Activated CD4-positive, alpha-beta T cell treated with anti-CD3 and anti-CD28 coated beads for 36 hours (primary cell): ENCODE measurements around the gene ZNF366. TPM values are rescaled to one million over a fixed set of nuclear protein-coding genes. Genes with fewer than 3 reads are reported as not detected.

Experiments
- ATAC-seq: fragments of 200-7000 bp; cut with Tn5 transposase; one replicate; pipeline ENCODE4 v1.10.0; 2021; ENCODE audit warnings: mild to moderate bottlenecking, moderate library complexity
- CTCF ChIA-PET: fragments of 350-600 bp; sonication (Branson Sonifier 250); formaldehyde crosslinking; loops from one replicate; lab custom pipeline; 2021; ENCODE audit warnings: antibody characterized with exemption; lab: Charles Lee
- POLR2A ChIA-PET: fragments of 350-600 bp; sonication (Branson Sonifier 250); formaldehyde crosslinking; loops from one replicate; lab custom pipeline; 2021; ENCODE audit warnings: antibody characterized with exemption, inconsistent platforms; lab: Charles Lee
- DNase-seq: peaks from one replicate; pipeline ENCODE4 v3.0.0-alpha.2; 2020
- H3K27ac Mint-ChIP-seq: one replicate; pipeline ENCODE4 v1.8.0; 2021; ENCODE audit warnings: mixed read lengths
- H3K27me3 Mint-ChIP-seq: one replicate; pipeline ENCODE4 v1.8.0; 2021; ENCODE audit warnings: mixed read lengths
- H3K36me3 Mint-ChIP-seq: one replicate; pipeline ENCODE4 v1.8.0; 2021; ENCODE audit warnings: low read depth, mixed read lengths
- H3K4me1 Mint-ChIP-seq: one replicate; pipeline ENCODE4 v1.8.0; 2021; ENCODE audit warnings: mixed read lengths
- H3K4me3 Mint-ChIP-seq: one replicate; pipeline ENCODE4 v1.8.0; 2021; ENCODE audit warnings: mild to moderate bottlenecking, moderate library complexity, mixed read lengths
- H3K9me3 Mint-ChIP-seq: one replicate; pipeline ENCODE4 v1.8.0; 2021; ENCODE audit warnings: low read depth, mixed read lengths
- intact Hi-C, 2 experiments: fragments of 100-400 bp; cut with DNase I in 1 of 2; cut with micrococcal nuclease in 1 of 2; formaldehyde crosslinking; loops; one replicate each; pipeline versions ENCODE4 v1.14.2 to v1.15.1; 2022 to 2024; cut with DNase I, micrococcal nuclease
- total RNA-seq, 2 experiments: library from RNA; stranded (reverse); gene quantifications; one replicate each; pipeline ENCODE4 v1.2.3, GENCODE V29; 2021

ZNF366 gene
- total RNA-seq, 2 experiments from 2014 or later = not detected

DNA sequence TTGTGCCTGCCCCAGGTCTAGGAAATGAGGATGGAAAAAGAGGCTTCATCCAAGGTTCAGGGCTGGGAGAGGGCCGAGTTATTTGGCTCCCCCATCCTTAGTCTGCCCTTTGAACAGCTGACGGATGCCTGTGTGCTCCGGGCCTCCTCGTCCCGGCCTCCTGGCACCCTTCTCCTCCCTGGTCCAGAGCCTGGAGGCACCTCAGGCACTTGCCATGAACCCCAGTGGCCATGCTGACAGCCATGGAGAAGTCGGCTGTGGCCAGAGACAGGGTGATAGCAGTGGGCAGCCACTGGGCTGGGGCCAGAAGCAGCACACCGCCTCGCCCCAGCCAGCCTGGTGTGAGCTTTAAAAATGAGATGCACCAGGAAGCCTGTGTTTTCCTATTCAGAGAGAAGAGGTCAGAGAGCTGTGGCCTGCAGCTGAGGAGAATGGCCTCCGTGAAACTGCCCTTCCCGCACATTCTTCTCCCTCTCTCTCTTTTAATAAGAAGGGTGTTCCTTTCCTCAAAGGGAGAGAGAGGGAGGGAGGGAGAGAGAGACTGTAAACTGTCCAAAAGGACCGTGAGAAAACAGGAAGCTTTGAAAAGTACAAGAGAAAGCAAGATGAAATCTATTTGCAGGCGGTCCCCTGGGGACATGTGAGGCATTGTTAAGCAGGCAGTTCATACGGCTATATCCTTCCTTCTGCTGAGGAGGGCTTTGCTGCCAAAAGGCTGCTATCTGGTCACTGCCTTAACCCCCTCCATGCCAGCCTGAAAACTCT is 55.3 kb downstream of the ZNF366 start:
- ATAC-seq (no peak), DNase-seq (no peak)
- ChIA-PET POLR2A (interaction anchor here (0.5 kb wide), 1 partner anchor 81 kb away, joined by 3 read pairs; no protein-coding TSS in a partner anchor), CTCF (no interaction called here)
- no peaks in the 10 kb centered on the region for H3K36me3 Mint-ChIP-seq
- intact Hi-C loops = no loop called here
- no peaks in the 10 kb centered on the region for H3K9me3 Mint-ChIP-seq
- no peaks in the 10 kb centered on the region for H3K4me1 Mint-ChIP-seq
- no peaks in the 10 kb centered on the region for H3K27me3 Mint-ChIP-seq
- no peak overlapping the region for H3K4me3 Mint-ChIP-seq
- H3K27ac Mint-ChIP-seq = no peak overlapping the region

DNA sequence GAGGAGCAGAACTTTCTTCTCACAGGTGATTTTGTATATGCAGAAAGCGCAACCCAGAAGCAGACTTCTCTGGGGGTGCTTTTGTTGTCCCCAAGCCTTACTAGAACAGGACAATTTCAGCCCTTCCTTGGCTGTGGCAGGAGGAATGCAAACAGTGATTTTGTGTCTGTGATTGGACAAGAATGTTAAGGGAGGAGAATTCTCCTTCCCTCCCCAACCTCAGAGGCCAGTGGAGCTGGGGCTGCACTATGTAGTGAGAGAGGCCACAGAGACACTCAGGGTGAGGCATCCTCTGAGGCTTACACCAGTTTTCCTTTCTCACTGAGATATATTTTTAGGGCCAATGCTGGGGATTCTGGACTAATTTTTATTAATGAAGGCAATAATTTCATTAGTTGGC is 58.8 kb downstream of the ZNF366 start:
- DNase-seq = no peak
- no peak overlapping the region for H3K27ac Mint-ChIP-seq
- intact Hi-C loops = no loop called here
- no peaks in the 10 kb centered on the region for H3K36me3 Mint-ChIP-seq
- no peaks in the 10 kb centered on the region for H3K9me3 Mint-ChIP-seq
- no peak for ATAC-seq
- CTCF ChIA-PET = interaction anchor here (0.5 to 1.2 kb wide), 2 partner anchors 46 to 1083 kb away, joined by 3 to 4 read pairs; no protein-coding TSS in a partner anchor
- H3K27me3 Mint-ChIP-seq = no peaks in the 10 kb centered on the region
- POLR2A ChIA-PET = no interaction called here
- H3K4me3 Mint-ChIP-seq = no peak overlapping the region
- no peaks in the 10 kb centered on the region for H3K4me1 Mint-ChIP-seq

DNA sequence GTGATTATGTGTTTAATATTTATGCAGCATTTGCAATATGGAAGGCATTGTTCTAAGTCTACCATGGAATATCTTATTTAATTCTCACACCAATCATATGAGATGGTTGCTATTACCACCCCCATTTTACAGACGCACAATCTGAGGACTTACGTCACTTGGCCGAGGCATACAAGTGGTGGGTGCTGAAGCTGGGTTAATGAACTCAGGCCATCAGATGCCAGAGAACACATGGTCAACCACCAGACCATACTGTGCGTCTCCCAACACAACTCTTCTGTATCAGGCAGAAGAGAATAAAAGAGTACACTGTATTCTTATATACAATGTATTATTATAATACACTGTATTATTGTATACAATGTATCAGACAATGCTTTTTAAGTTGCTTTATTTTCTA is 59.5 kb downstream of the ZNF366 start:
- intact Hi-C loops = no loop called here
- ChIA-PET POLR2A (no interaction called here), CTCF (interaction anchor here (0.5 to 1.2 kb wide), 2 partner anchors 46 to 1084 kb away, joined by 3 to 4 read pairs; no protein-coding TSS in a partner anchor)
- Mint-ChIP-seq H3K9me3 (no peaks in the 10 kb centered on the region), H3K36me3 (no peaks in the 10 kb centered on the region), H3K27me3 (no peaks in the 10 kb centered on the region), H3K4me1 (no peaks in the 10 kb centered on the region), H3K4me3 (no peak overlapping the region), H3K27ac (no peak overlapping the region)
- DNase-seq (no peak), ATAC-seq (no peak)

DNA sequence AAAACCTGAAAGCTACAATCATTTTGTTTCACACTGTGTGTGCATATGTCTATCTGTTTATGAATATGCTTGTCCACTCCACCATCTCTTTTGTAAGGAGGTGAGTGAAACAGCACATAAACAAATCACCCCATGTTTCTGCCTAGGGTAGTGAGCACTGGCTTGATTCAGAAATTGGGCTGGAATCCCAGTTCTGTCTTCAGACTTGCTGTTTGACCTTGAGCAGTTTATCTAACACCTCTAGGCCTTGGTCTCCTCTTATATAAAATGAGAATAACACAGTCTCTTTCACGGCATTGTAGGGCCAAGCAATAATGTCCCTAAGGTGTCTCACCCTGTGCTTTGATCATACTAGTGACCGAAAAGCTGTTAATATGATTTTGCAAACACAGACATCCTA is 61.2 kb downstream of the ZNF366 start:
- ATAC-seq = no peak
- DNase-seq = no peak
- Mint-ChIP-seq H3K4me3 (no peak overlapping the region), H3K9me3 (no peaks in the 10 kb centered on the region), H3K36me3 (no peaks in the 10 kb centered on the region), H3K27me3 (no peaks in the 10 kb centered on the region), H3K4me1 (no peaks in the 10 kb centered on the region), H3K27ac (no peak overlapping the region)
- intact Hi-C loops = no loop called here
- CTCF ChIA-PET = interaction anchor here (0.5 to 1.2 kb wide), 2 partner anchors 31 to 111 kb away, joined by 3 read pairs; no protein-coding TSS in a partner anchor
- POLR2A ChIA-PET = no interaction called here

DNA sequence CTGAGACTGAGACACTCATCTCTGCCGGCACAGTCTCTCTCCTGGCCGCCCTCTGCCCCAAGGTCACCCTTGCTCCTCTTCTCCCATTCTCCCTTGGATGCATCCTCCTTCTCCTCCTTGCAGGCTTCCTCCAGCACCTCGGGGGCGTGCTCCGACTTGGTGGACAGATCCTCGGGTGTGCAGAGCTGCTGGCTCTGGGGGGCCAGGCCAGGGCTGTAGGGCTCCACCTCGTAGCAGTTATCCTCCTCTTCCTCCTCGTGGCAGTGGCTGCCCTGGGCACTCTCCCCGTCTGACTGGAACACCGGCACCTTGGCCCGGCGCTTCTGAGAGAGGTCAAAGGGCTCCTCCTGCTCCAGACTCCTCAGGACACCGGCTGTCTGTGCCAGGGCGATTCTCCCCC is 63.3 kb downstream of the ZNF366 start:
- POLR2A ChIA-PET = no interaction called here
- ATAC-seq = no peak
- CTCF ChIA-PET = no interaction called here
- Mint-ChIP-seq H3K27me3 (peaks cover 3% of the 10 kb centered on the region), H3K4me3 (no peak overlapping the region), H3K36me3 (no peaks in the 10 kb centered on the region), H3K4me1 (no peaks in the 10 kb centered on the region), H3K9me3 (no peaks in the 10 kb centered on the region), H3K27ac (no peak overlapping the region)
- DNase-seq = no peak
- intact Hi-C loops = no loop called here

DNA sequence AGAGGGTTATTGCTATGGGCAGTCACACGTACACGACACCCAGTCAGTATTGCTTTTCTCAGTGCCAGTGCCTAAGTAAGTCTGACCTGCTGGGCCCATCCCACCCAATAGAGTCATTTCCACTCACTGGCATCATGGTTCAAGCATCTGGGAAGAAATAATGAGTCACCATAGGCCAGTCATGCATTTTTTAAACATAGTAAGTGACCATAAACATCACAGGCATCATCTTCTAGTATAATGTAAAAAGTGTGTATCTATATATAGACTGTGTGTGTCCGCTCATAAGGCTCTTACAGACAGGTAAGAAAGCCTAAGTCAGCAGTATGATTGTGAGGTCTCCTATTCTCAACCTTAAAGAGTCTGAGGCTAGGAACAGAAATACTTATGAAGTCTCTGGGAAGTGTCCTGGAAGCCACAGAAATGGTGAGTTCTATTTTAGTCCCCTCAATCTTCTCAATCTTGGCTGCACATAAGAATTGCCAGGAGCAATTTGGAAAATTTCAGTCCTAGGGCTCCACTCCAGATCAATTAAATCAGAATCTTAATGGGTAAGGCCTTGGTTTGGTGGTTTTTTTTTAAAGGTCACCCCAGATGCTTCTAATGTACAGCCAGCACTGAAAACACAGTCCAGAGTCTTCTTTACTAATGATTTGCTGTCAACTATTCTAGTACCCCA is 65.2 kb downstream of the ZNF366 start:
- no peak for ATAC-seq
- POLR2A ChIA-PET = no interaction called here
- Mint-ChIP-seq H3K4me3 (no peak overlapping the region), H3K27me3 (peaks cover 3% of the 10 kb centered on the region), H3K27ac (no peak overlapping the region), H3K9me3 (no peaks in the 10 kb centered on the region), H3K36me3 (no peaks in the 10 kb centered on the region), H3K4me1 (no peaks in the 10 kb centered on the region)
- intact Hi-C loops = no loop called here
- CTCF ChIA-PET = no interaction called here
- DNase-seq = no peak

DNA sequence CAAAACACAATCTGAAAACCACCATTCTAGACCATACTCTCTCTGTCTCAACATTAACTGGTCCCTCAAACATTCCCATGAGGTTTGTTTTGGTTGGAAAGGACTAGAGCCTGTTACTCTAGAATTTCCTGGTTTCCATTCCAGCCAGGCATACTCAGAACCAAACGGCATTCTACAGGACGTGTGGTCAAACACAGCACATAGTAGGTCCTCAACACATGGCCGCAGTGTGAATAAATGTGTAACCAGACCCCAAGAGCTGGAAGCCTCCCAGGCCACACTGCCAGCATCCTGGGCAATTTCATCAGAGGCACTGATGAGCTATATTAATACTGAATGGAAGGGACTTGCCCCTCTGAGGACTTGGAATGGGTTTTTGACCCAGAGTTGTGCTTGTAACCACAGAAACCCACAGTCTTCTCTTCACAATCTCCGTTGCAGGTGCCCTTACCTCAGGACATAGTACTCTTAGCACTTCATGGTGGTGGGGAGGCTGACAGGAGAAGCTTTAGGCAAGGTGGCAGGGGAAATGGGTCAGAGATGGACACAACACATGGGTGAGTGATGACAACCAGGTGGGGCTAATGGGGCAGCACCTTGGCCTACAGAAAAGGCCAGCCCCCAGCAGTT is 66.0 kb downstream of the ZNF366 start:
- ChIA-PET CTCF (no interaction called here), POLR2A (no interaction called here)
- ATAC-seq (no peak), DNase-seq (no peak)
- Mint-ChIP-seq H3K27ac (no peak overlapping the region), H3K9me3 (no peaks in the 10 kb centered on the region), H3K36me3 (no peaks in the 10 kb centered on the region), H3K27me3 (peaks cover 4% of the 10 kb centered on the region), H3K4me3 (no peak overlapping the region), H3K4me1 (no peaks in the 10 kb centered on the region)
- intact Hi-C loops = no loop called here

DNA sequence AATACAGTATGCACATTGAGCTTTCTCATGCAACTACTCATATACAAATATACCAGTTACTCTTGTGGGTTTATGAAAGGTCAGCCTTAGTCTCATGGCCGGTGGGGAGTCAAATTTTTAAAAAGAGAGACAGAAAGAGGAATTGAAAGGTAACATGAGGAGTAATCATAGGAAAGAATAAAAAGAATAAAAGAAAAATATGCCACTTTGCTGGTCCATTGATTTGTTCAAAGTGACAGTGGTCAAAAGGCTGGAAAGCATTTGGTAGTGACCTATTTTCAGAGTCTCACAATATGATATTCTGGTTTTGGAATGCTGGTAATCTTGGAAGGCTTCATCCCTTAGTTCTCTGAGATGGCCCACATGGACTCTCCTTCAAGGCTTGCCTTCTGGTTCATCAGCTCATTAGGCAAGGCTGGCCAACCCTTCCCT is 67.0 kb downstream of the ZNF366 start:
- peaks cover 11% of the 10 kb centered on the region for H3K27me3 Mint-ChIP-seq
- DNase-seq = no peak
- POLR2A ChIA-PET = no interaction called here
- intact Hi-C loops = no loop called here
- no peak for ATAC-seq
- H3K4me1 Mint-ChIP-seq = no peaks in the 10 kb centered on the region
- no peaks in the 10 kb centered on the region for H3K9me3 Mint-ChIP-seq
- H3K4me3 Mint-ChIP-seq = no peak overlapping the region
- CTCF ChIA-PET = no interaction called here
- H3K27ac Mint-ChIP-seq = no peak overlapping the region
- no peaks in the 10 kb centered on the region for H3K36me3 Mint-ChIP-seq

DNA sequence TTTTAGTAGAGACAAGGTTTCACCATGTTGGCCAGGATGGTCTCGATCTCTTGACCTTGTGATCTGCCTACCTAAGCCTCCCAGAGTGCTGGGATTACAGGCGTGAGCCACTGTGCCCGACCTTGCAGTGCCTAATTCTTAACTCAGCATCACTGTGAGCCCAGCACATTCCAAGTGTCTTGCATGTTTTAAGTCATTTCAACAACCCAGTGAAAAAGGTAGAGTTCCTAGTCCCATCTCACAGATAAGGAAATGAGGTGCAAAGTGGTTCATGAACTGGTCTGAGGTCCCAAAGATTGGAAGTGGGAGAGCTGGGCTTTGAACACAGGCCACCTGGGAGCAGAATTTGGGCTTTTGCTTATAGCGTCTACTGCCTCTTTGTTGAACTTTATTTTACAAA is 68.0 kb downstream of the ZNF366 start:
- no peaks in the 10 kb centered on the region for H3K36me3 Mint-ChIP-seq
- no peak overlapping the region for H3K4me3 Mint-ChIP-seq
- H3K27me3 Mint-ChIP-seq = peaks cover 12% of the 10 kb centered on the region
- no peaks in the 10 kb centered on the region for H3K4me1 Mint-ChIP-seq
- H3K9me3 Mint-ChIP-seq = no peaks in the 10 kb centered on the region
- ChIA-PET CTCF (no interaction called here), POLR2A (no interaction called here)
- ATAC-seq = no peak
- intact Hi-C loops = no loop called here
- H3K27ac Mint-ChIP-seq = no peak overlapping the region
- no peak for DNase-seq

DNA sequence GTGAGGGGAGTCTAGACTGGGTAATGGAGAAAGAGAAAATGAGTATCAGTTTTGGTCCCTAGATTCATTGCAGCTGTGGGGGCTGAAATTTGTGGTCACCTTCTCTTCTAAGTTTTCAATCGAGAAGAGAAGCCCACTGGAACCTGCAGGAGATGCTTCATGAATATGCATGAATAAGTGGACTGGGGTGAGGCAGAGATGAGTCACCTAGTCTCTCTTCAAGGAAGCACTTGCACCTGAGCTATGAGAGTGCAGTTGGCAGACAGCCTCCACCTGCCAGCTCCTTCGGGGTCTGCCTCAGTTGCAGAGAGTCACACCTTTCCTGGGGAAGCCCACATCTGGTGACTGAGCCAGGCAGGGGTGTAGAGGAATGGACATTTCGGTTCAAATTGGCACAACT is 69.1 kb downstream of the ZNF366 start:
- Mint-ChIP-seq H3K27ac (no peak overlapping the region), H3K4me3 (no peak overlapping the region), H3K9me3 (no peaks in the 10 kb centered on the region), H3K4me1 (no peaks in the 10 kb centered on the region), H3K27me3 (peaks cover 12% of the 10 kb centered on the region), H3K36me3 (no peaks in the 10 kb centered on the region)
- intact Hi-C loops = no loop called here
- ChIA-PET POLR2A (no interaction called here), CTCF (no interaction called here)
- DNase-seq = no peak
- ATAC-seq = no peak

DNA sequence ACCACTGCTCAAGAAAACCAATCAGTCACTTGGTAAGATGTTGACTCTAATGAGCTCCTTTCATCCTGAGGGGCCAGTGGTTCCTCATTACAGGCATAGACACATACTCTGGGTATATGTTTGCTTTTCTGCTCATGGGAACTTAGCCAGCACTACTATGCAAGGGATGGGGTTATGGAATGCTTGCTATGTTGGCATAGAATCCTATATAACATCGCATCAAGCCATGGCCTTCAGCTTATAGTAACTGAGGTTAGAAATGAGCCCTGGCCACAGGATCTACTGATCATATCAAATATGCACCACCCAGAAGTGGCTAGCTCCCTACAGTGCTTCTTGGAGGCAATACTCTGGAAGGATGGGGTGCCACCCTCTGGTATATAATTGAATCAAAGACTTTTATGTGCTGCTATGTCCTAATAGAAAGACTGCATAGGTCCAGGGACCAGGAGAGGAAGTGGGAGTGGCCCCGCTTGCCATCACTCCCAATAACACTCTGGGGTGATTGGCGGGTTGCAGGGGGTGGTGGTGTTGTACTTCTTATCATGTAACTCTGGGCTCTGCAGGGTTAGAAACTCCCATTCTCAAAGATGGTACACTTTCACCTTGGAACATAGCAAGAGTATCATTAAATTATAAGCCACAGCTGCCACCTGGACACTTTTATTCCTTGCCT is 70.3 kb downstream of the ZNF366 start:
- Mint-ChIP-seq H3K4me1 (no peaks in the 10 kb centered on the region), H3K27ac (no peak overlapping the region), H3K27me3 (peaks cover 12% of the 10 kb centered on the region), H3K4me3 (no peak overlapping the region), H3K9me3 (no peaks in the 10 kb centered on the region), H3K36me3 (no peaks in the 10 kb centered on the region)
- CTCF ChIA-PET = no interaction called here
- DNase-seq = no peak
- intact Hi-C loops = no loop called here
- POLR2A ChIA-PET = no interaction called here
- ATAC-seq = no peak
